NCI-H82 (cell line): ENCODE data around the gene SELENOW.
A peak's percentile ranks its signal among the peaks of the same experiment; 100 is the strongest.
"Not testable (repeated sequence)": the region's sequence is repeated elsewhere in the genome, so short reads cannot be mapped to it uniquely, and the experiment has no call there.

Source experiments
- DNase-seq: peaks from one replicate; lab custom pipeline; 2025; lab: John Stamatoyannopoulos, UW

SELENOW gene

GRCh38 chr19:47786566-47786965, 8.1 kb downstream of the SELENOW start:
- peak; percentile 98 for DNase-seq

- not testable (repeated sequence) for DNase-seq
These were observed 8.8 kb downstream of the SELENOW start for GRCh38 chr19:47787307-47787706.

- not testable (repeated sequence) for DNase-seq
These were observed 11.3 kb downstream of the SELENOW start for GRCh38 chr19:47789811-47790210.

- peak; percentile 100 for DNase-seq
These were observed 11.9 kb downstream of the SELENOW start for GRCh38 chr19:47790398-47790814.

GRCh38 chr19:47792616-47793015, 14.1 kb downstream of the SELENOW start:
- no peak for DNase-seq

- no peak for DNase-seq
These were observed 16.0 kb downstream of the SELENOW start for GRCh38 chr19:47794526-47794925.

GRCh38 chr19:47796785-47797184, 18.3 kb downstream of the SELENOW start:
- peak; percentile 66 for DNase-seq

GRCh38 chr19:47797996-47798903, 19.7 kb downstream of the SELENOW start:
- DNase-seq, result peak; percentile 97

GRCh38 chr19:47798904-47799266, 20.4 kb downstream of the SELENOW start:
- DNase-seq, result peak; percentile 99

GRCh38 chr19:47801270-47801669, 22.8 kb downstream of the SELENOW start:
- no peak for DNase-seq

- DNase-seq, result no peak
These were observed 24.1 kb downstream of the SELENOW start for GRCh38 chr19:47802521-47803043.

GRCh38 chr19:47803148-47803547, 24.6 kb downstream of the SELENOW start:
- DNase-seq, result not testable (repeated sequence)

GRCh38 chr19:47803671-47804070, 25.2 kb downstream of the SELENOW start:
- not testable (repeated sequence) for DNase-seq

- peak; percentile 19 for DNase-seq
These were observed 25.9 kb downstream of the SELENOW start, which contains the start of gene TPRX1 for GRCh38 chr19:47804451-47804850. TSS of gene TPRX1 (minus strand) at chr19:47804551. CDS start at chr19:47804539, 12 bp downstream.

- DNase-seq, result peak; percentile 69
These were observed 26.8 kb downstream of the SELENOW start for GRCh38 chr19:47805313-47805712.

GRCh38 chr19:47806435-47806834, 27.9 kb downstream of the SELENOW start:
- DNase-seq, result no peak

- peak; percentile 100 for DNase-seq
These were observed 34.9 kb downstream of the SELENOW start for GRCh38 chr19:47813304-47813994.

GRCh38 chr19:47813995-47814328, 35.5 kb downstream of the SELENOW start:
- DNase-seq, result peak; percentile 76

GRCh38 chr19:47816270-47816669, 37.8 kb downstream of the SELENOW start:
- not testable (repeated sequence) for DNase-seq

GRCh38 chr19:47818221-47818620, 39.7 kb downstream of the SELENOW start:
- not testable (repeated sequence) for DNase-seq

- peak; percentile 99 for DNase-seq
These were observed 41.4 kb downstream of the SELENOW start for GRCh38 chr19:47819858-47820257.

GRCh38 chr19:47820410-47820809, 41.9 kb downstream of the SELENOW start:
- peak; percentile 66 for DNase-seq
